Keratinocyte (primary cell): ENCODE measurements around the gene TMF1. TPM values are rescaled to one million over a fixed set of nuclear protein-coding genes. Genes with fewer than 3 reads are reported as not detected.

Experiments used
- DNase-seq: peaks from one replicate; pipeline ENCODE4 v3.0.0-alpha.2; 2011; ENCODE audit warnings: low read depth, missing footprints, low spot score
- FAIRE-seq: peaks from 2 replicates; lab custom pipeline; 2011; peaks lifted over from hg19 to GRCh38; lab: Jason Lieb, UNC
- H2AFZ ChIP-seq: 2 replicates; pipeline ENCODE4 v1.6.0; 2012; ENCODE audit warnings: low read length, control low read depth, inconsistent platforms; ENCODE audit not compliant: control insufficient read depth
- H3K27ac ChIP-seq: 2 replicates; pipeline ENCODE4 v1.5.1; 2011; ENCODE audit warnings: low read length; ENCODE audit not compliant: control insufficient read depth, insufficient read depth
- H3K27me3 ChIP-seq: 3 replicates; pipeline ENCODE4 v1.6.0; 2011; ENCODE audit warnings: low read length; ENCODE audit not compliant: control insufficient read depth, insufficient read depth; ENCODE audit errors: extremely low read depth
- H3K36me3 ChIP-seq, 2 experiments: 2 replicates in 1 of 2; 3 replicates in 1 of 2; pipeline ENCODE4 v1.5.1; 2011; ENCODE audit warnings: low read length in 2 of 2, mild to moderate bottlenecking in 1 of 2; ENCODE audit not compliant: control insufficient read depth in 2 of 2, insufficient read depth in 2 of 2; ENCODE audit errors: extremely low read depth in 1 of 2
- H3K4me1 ChIP-seq: 3 replicates; pipeline ENCODE4 v1.5.1; 2011; ENCODE audit warnings: low read length; ENCODE audit not compliant: control insufficient read depth, insufficient read depth; ENCODE audit errors: extremely low read depth
- H3K4me2 ChIP-seq: 3 replicates; pipeline ENCODE4 v1.6.0; 2011; ENCODE audit warnings: low read depth, low read length; ENCODE audit not compliant: control insufficient read depth, insufficient read depth; ENCODE audit errors: extremely low read depth
- H3K4me3 ChIP-seq, 3 experiments: fragments of 200-600 bp in 1 of 3; sonication (generic) in 1 of 3; 2 replicates in 2 of 3; 3 replicates in 1 of 3; pipeline ENCODE4 v1.5.1; 2011 to 2016; ENCODE audit warnings: low read length in 3 of 3, mild to moderate bottlenecking in 3 of 3, control low read depth in 2 of 3, inconsistent platforms in 1 of 3, low read depth in 1 of 3, mixed read lengths in 1 of 3, mixed run types in 1 of 3, moderate library complexity in 1 of 3; ENCODE audit not compliant: control insufficient read depth in 2 of 3, insufficient read depth in 2 of 3; ENCODE audit errors: extremely low read depth in 1 of 3
- H3K79me2 ChIP-seq: 2 replicates; pipeline ENCODE4 v1.6.0; 2012; ENCODE audit warnings: low read length; ENCODE audit not compliant: control insufficient read depth, insufficient read depth
- H3K9ac ChIP-seq: 3 replicates; pipeline ENCODE4 v1.6.0; 2011; ENCODE audit warnings: low read length; ENCODE audit not compliant: control insufficient read depth, insufficient read depth; ENCODE audit errors: extremely low read depth
- H3K9me1 ChIP-seq: 3 replicates; pipeline ENCODE4 v1.6.0; 2011; ENCODE audit warnings: low read length; ENCODE audit not compliant: control insufficient read depth, insufficient read depth; ENCODE audit errors: extremely low read depth
- H3K9me3 ChIP-seq: 2 replicates; pipeline ENCODE4 v1.5.1; 2012; ENCODE audit warnings: low read depth, low read length; ENCODE audit not compliant: control insufficient read depth
- H4K20me1 ChIP-seq: 3 replicates; pipeline ENCODE4 v1.6.0; 2011; ENCODE audit warnings: low read length; ENCODE audit not compliant: control insufficient read depth, insufficient read depth; ENCODE audit errors: extremely low read depth
- CTCF ChIP-seq, 3 experiments: IDR thresholded peaks in 1 of 3; conservative IDR thresholded peaks in 1 of 3; optimal IDR thresholded peaks in 1 of 3; 2 replicates in 2 of 3; 3 replicates in 1 of 3; pipeline versions ENCODE3 to v1.5.1; 2011; ENCODE audit warnings: low read length in 3 of 3, mild to moderate bottlenecking in 3 of 3, moderate library complexity in 2 of 3, control low read depth in 1 of 3, inconsistent platforms in 1 of 3; ENCODE audit not compliant: insufficient read depth in 2 of 3; ENCODE audit errors: extremely low read depth in 1 of 3
- EZH2 ChIP-seq: IDR thresholded peaks from one replicate; pipeline ENCODE4 v1.6.1; 2012; ENCODE audit warnings: inconsistent platforms, mild to moderate bottlenecking, low read length, moderate library complexity
- dilution Hi-C: fragments of 300-500 bp; cut with MboI; formaldehyde crosslinking; loops from one replicate; pipeline ENCODE4 v1.7.0; 2020; ENCODE audit warnings: low sequenced_read_pairs; ENCODE audit not compliant: extremely low pct_ligation_motif_present
- polyA plus RNA-seq, 5 experiments: library from polyadenylated mRNA; depleted of rRNA in 3 of 5; stranded (reverse) in 3 of 5; stranded (forward) in 1 of 5; unstranded in 1 of 5; fragments of >200 nt; gene quantifications; 1 replicate in 1 of 5; 2 replicates in 3 of 5; 3 replicates in 1 of 5; pipeline versions ENCODE4 v1.2.1 to v1.2.3, GENCODE V29; 2011 to 2012; ENCODE audit warnings: missing spikeins in 2 of 5, low read depth in 1 of 5, low replicate concordance in 1 of 5

The TMF1 gene
- polyA plus RNA-seq, 1 donor (not counting 4 experiments of a cell fraction or from before 2014, with no cell fraction given): 13.7 TPM

DNA sequence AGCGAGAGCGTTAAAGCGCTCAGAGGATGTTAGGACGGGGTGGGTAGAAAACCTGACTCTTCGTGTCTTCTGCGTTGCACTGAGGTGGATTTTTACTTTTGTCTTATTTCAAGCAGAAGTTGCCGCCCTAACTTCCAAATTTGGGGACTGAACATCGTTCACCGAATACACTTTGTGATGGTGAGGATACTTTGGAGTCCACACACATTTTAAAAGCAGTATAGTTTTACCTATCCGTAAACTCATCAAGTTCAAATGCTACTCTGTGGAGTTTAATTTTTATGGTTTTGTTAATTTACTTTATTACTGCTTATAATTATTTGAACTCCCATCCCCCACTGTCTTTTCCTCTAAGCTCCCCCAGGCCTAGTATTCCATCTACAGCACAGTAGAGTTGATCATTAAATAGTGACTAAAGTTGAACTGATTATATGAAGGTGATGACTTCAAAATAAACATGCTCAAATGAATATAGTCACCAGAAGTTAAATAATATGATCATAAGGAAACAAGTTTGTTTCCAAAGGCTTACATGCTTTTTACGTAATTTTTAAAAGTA is 38.0 kb downstream of the TMF1 start:
- H3K36me3 ChIP-seq: peaks cover 2 to 3% of the 10 kb centered on the region in 2 experiments
- no peaks in the 10 kb centered on the region for H4K20me1 ChIP-seq
- peaks cover 29% of the 10 kb centered on the region for H3K4me1 ChIP-seq
- H3K9me3 ChIP-seq: no peaks in the 10 kb centered on the region
- DNase-seq (no peak), FAIRE-seq (no peak)
- peak overlapping the region; percentile 91 for H3K27ac ChIP-seq
- H3K9ac ChIP-seq: peak overlapping the region; percentile 87
- H2AFZ ChIP-seq: peak overlapping the region; percentile 77
- H3K9me1 ChIP-seq: no peaks in the 10 kb centered on the region
- peak overlapping the region; percentile 77 for H3K4me2 ChIP-seq
- peak overlapping the region; percentile 57 to 70 (median 63) for H3K4me3 ChIP-seq
- TF ChIP-seq CTCF (optimal IDR thresholded peaks at IDR 0.05 in 1 of 3, IDR thresholded peaks at IDR 0.05 in 1 of 3, conservative IDR thresholded peaks at IDR 0.05 in 1 of 3; ENCODE audit: extremely low read depth in 1 of 3, insufficient read depth in 2 of 3, low read length in 3 of 3) (no peak), EZH2 (no peak)
- no peaks in the 10 kb centered on the region for H3K27me3 ChIP-seq
- peaks cover 19% of the 10 kb centered on the region for H3K79me2 ChIP-seq
- dilution Hi-C loops: no loop called here

DNA sequence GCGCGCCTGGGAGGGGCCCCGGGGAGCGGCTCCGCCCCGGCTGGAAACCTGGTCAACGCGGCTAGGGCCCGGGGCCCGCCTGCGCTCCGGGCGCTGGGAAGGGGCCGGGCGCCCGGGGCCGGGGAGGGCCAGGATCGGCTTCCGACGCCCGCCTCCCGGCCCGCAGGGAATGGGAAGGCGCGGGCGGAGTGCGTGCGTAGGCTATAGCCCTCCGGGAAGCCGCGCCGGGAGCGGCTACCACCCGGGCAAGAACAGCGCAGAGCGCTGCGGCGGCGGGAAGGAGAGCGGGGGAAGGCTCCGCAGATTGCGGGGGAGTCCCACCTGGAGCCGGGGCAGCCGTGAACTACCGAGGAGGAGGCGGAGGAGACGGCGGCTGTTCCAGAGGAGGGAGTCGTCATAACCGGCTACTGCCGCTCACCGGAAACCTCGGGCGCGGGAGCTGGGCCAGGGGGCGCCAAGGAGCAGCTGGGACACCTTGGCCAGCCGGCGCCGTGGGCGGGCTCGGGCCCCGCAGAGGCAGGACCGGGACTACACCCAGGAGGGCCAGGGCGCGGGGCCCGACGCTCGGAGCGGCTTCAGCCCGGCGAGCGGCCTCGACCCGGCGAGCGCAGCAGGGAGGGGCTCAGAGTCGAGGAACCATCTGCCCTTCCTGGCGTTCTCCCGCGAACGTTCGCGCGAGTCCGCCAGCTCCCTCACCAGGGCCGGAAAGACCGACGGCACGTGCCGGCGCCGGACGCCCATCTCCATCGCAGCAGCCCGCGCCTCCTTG is 38.7 kb downstream of the TMF1 start, which contains the start of gene EOGT:
EOGT (minus strand) TSS at position 432 of the 769 bp plus-strand sequence. CDS start 3,838 bp downstream, outside the sequence.
- FAIRE-seq: no peak
- Histone ChIP-seq H3K4me1 (peaks cover 32% of the 10 kb centered on the region), H3K79me2 (peaks cover 20% of the 10 kb centered on the region)

More for the DNA sequence above, 38.7 kb downstream of the TMF1 start, which contains the start of gene EOGT:
- peak within 1 kb of the TSS; percentile 87 for H3K9ac ChIP-seq
- dilution Hi-C loops: no loop called here
- peak within 1 kb of the TSS; percentile 57 to 70 (median 63) for H3K4me3 ChIP-seq
- H3K27ac ChIP-seq: peak within 1 kb of the TSS; percentile 91
- no peaks in the 10 kb centered on the region for H3K9me1 ChIP-seq
- TF ChIP-seq EZH2 (no peak), CTCF (optimal IDR thresholded peaks at IDR 0.05 in 1 of 3, IDR thresholded peaks at IDR 0.05 in 1 of 3, conservative IDR thresholded peaks at IDR 0.05 in 1 of 3; ENCODE audit: extremely low read depth in 1 of 3, insufficient read depth in 2 of 3, low read length in 3 of 3) (peak in 2 of 3 experiments; percentile 69 to 82)
- no peaks in the 10 kb centered on the region for H3K9me3 ChIP-seq
- peaks cover 7 to 8% of the 10 kb centered on the region in 2 experiments for H3K36me3 ChIP-seq
- peak within 1 kb of the TSS; percentile 77 for H2AFZ ChIP-seq
- H3K4me2 ChIP-seq: peak within 1 kb of the TSS; percentile 77
- no peak for DNase-seq
- H4K20me1 ChIP-seq: no peaks in the 10 kb centered on the region
- H3K27me3 ChIP-seq: no peaks in the 10 kb centered on the region
